SK-N-SH (cell line): Measurements from ENCODE around the gene HSPB7. TPM values are rescaled to one million over a fixed set of nuclear protein-coding genes. Genes with fewer than 3 reads are reported as not detected.

ENCODE experiments used
- CTCF ChIA-PET: fragments of 300-600, 350-600 bp; formaldehyde crosslinking; extraction: SDS; loops from one replicate; lab custom pipeline; 2021; lab: Yijun Ruan, JAX
- POLR2A ChIA-PET: fragments of 350-600 bp; sonication (Branson Sonifier 250); formaldehyde crosslinking; extraction: SDS; loops from one replicate; lab custom pipeline; 2020; ENCODE audit warnings: antibody characterized with exemption, inconsistent platforms; lab: Yijun Ruan, JAX
- DNase-seq: peaks from one replicate; pipeline ENCODE4 v3.0.0; 2012
- H2AFZ ChIP-seq: fragments of 200-600 bp; sonication (generic); 2 replicates; pipeline ENCODE4 v1.8.1; 2016; ENCODE audit warnings: antibody characterized with exemption, mild to moderate bottlenecking, low read depth
- H3F3A ChIP-seq: fragments of 200-600 bp; sonication (generic); replicated peaks from 2 replicates; pipeline ENCODE3; 2016; ENCODE audit warnings: antibody characterized with exemption, mild to moderate bottlenecking; ENCODE audit not compliant: insufficient read depth
- H3K27ac ChIP-seq, 2 experiments: fragments of 200-500 bp in 1 of 2; fragments of 200-600 bp in 1 of 2; sonication (Bioruptor generic) in 1 of 2; sonication (generic), shearing (Covaris generic) in 1 of 2; 2 replicates each; pipeline versions ENCODE4 v1.5.1 to v1.6.1; 2014 to 2016; ENCODE audit warnings: low read depth in 2 of 2, inconsistent platforms in 1 of 2, low read length in 1 of 2, mild to moderate bottlenecking in 1 of 2, mixed read lengths in 1 of 2
- H3K27me3 ChIP-seq: fragments of 200-600 bp; sonication (generic), shearing (Covaris generic); 2 replicates; pipeline ENCODE4 v1.6.1; 2016; ENCODE audit warnings: mixed run types; ENCODE audit not compliant: insufficient read depth
- H3K36me3 ChIP-seq, 2 experiments: fragments of 200-500 bp in 1 of 2; fragments of 200-600 bp in 1 of 2; sonication (Bioruptor generic) in 1 of 2; sonication (generic) in 1 of 2; replicated peaks in 1 of 2; 2 replicates each; pipeline versions ENCODE3 to v1.5.1; 2014 to 2016; ENCODE audit warnings: low read length in 1 of 2, mild to moderate bottlenecking in 1 of 2; ENCODE audit not compliant: insufficient read depth in 2 of 2, control insufficient read depth in 1 of 2
- H3K4me1 ChIP-seq, 2 experiments: fragments of 200-500 bp in 1 of 2; fragments of 200-600 bp in 1 of 2; sonication (Bioruptor generic) in 1 of 2; sonication (generic), shearing (Covaris generic) in 1 of 2; 2 replicates each; pipeline versions ENCODE4 v1.5.1 to v1.6.1; 2014 to 2016; ENCODE audit warnings: low read depth in 1 of 2, low read length in 1 of 2, mixed run types in 1 of 2; ENCODE audit not compliant: insufficient read depth in 2 of 2, control insufficient read depth in 1 of 2
- H3K4me2 ChIP-seq: fragments of 200-600 bp; sonication (generic), shearing (Covaris generic); 2 replicates; pipeline ENCODE4 v1.6.1; 2017; ENCODE audit warnings: mixed run types
- H3K4me3 ChIP-seq, 2 experiments: fragments of 200-500 bp in 1 of 2; fragments of 200-600 bp in 1 of 2; sonication (Bioruptor generic) in 1 of 2; sonication (generic), shearing (Covaris generic) in 1 of 2; 2 replicates each; pipeline versions ENCODE4 v1.5.1 to v1.8.1; 2014 to 2016; ENCODE audit warnings: low read depth in 2 of 2, inconsistent platforms in 1 of 2, low read length in 1 of 2, mild to moderate bottlenecking in 1 of 2, mixed read lengths in 1 of 2, moderate library complexity in 1 of 2
- H3K79me2 ChIP-seq: fragments of 200-600 bp; sonication (generic); 2 replicates; pipeline ENCODE4 v1.8.1; 2017; ENCODE audit warnings: mild to moderate bottlenecking; ENCODE audit not compliant: insufficient read depth
- H3K9ac ChIP-seq: fragments of 200-600 bp; sonication (generic); 2 replicates; pipeline ENCODE4 v1.6.1; 2017; ENCODE audit warnings: mixed run types
- H3K9me2 ChIP-seq: fragments of 200-600 bp; sonication (generic); 2 replicates; pipeline ENCODE4 v1.6.1; 2017; ENCODE audit warnings: mixed run types
- H3K9me3 ChIP-seq: fragments of 200-600 bp; sonication (generic); 2 replicates; pipeline ENCODE4 v1.6.1; 2017; ENCODE audit warnings: mixed run types, mild to moderate bottlenecking, moderate library complexity
- H4K20me1 ChIP-seq: fragments of 200-600 bp; sonication (generic); 2 replicates; pipeline ENCODE4 v1.6.1; 2017; ENCODE audit warnings: mild to moderate bottlenecking, mixed run types; ENCODE audit not compliant: insufficient read depth
- NRF1 ChIP-seq: IDR thresholded peaks from 2 replicates; pipeline ENCODE4 v1.6.1; 2012; ENCODE audit warnings: low read depth, mild to moderate bottlenecking, low read length
- POLR2AphosphoS5 ChIP-seq: IDR thresholded peaks from 2 replicates; pipeline ENCODE4 v1.6.1; 2012; ENCODE audit warnings: low read depth, low read length
- TAF1 ChIP-seq: IDR thresholded peaks from 2 replicates; pipeline ENCODE4 v1.6.1; 2012; ENCODE audit warnings: low read depth, mild to moderate bottlenecking, low read length, moderate library complexity, borderline replicate concordance
- TEAD4 ChIP-seq: IDR thresholded peaks from 2 replicates; pipeline ENCODE4 v1.4.0; 2012; ENCODE audit warnings: mild to moderate bottlenecking, borderline replicate concordance; ENCODE audit not compliant: insufficient read depth
- WGBS: methylation state at CpG from one replicate; pipeline ENCODE4 v1.1.6; 2017; ENCODE audit warnings: low lambda C conversion rate; 5-methylcytosine and 5-hydroxymethylcytosine counted together
- polyA plus RNA-seq, 3 experiments: library from polyadenylated mRNA; depleted of rRNA; stranded (reverse); fragments of >200 nt; gene quantifications; 2 replicates each; pipeline ENCODE4 v1.2.3, GENCODE V29; 2012
- TF ChIP-seq, protein P1 (sequence below): fragments of 200-600 bp; sonication (generic); IDR thresholded peaks from 2 replicates; pipeline ENCODE4 v1.6.1; 2017; ENCODE audit warnings: antibody characterized with exemption, mild to moderate bottlenecking, moderate library complexity
- TF ChIP-seq, protein P2 (sequence below): fragments of 150-350 bp; IDR thresholded peaks from 2 replicates; pipeline ENCODE4 v1.6.1; 2016; ENCODE audit warnings: mild to moderate bottlenecking, low read depth, low read length
- TF ChIP-seq, protein P3 (sequence below): IDR thresholded peaks from 2 replicates; pipeline ENCODE4 v1.4.0; 2012; ENCODE audit warnings: low read depth, borderline replicate concordance

Gene HSPB7
- polyA plus RNA-seq, 1 of the 3 experiments (the other 2 are of a cell fraction), result 0.05 TPM

DNA sequence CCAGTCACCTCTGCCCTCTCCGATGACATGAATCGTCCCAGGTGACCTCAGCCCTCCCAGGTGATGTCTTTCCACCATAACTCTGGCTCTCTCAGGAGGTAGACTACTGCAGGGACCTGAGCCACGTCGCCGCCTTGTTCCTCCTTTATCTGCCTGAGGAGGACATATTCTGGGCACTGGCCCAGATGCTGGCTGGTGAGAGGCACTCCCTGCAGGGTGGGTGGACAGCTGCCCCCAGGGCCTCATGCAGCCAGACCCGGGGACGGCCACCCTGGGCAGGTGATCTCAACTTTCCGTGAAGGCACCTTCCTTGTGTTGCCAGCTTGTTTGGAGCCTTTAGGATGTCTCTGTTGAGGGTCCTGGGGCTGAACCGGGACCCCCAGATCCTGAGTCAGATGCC, 28.1 kb downstream of the HSPB7 start (continued):
- TF ChIP-seq, protein P1, sequence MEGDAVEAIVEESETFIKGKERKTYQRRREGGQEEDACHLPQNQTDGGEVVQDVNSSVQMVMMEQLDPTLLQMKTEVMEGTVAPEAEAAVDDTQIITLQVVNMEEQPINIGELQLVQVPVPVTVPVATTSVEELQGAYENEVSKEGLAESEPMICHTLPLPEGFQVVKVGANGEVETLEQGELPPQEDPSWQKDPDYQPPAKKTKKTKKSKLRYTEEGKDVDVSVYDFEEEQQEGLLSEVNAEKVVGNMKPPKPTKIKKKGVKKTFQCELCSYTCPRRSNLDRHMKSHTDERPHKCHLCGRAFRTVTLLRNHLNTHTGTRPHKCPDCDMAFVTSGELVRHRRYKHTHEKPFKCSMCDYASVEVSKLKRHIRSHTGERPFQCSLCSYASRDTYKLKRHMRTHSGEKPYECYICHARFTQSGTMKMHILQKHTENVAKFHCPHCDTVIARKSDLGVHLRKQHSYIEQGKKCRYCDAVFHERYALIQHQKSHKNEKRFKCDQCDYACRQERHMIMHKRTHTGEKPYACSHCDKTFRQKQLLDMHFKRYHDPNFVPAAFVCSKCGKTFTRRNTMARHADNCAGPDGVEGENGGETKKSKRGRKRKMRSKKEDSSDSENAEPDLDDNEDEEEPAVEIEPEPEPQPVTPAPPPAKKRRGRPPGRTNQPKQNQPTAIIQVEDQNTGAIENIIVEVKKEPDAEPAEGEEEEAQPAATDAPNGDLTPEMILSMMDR, result no peak
- TF ChIP-seq TEAD4, result no peak
- TF ChIP-seq NRF1, result no peak
- TF ChIP-seq, protein P2, sequence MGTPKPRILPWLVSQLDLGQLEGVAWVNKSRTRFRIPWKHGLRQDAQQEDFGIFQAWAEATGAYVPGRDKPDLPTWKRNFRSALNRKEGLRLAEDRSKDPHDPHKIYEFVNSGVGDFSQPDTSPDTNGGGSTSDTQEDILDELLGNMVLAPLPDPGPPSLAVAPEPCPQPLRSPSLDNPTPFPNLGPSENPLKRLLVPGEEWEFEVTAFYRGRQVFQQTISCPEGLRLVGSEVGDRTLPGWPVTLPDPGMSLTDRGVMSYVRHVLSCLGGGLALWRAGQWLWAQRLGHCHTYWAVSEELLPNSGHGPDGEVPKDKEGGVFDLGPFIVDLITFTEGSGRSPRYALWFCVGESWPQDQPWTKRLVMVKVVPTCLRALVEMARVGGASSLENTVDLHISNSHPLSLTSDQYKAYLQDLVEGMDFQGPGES, result no peak
- no peak for TF ChIP-seq TAF1

DNA sequence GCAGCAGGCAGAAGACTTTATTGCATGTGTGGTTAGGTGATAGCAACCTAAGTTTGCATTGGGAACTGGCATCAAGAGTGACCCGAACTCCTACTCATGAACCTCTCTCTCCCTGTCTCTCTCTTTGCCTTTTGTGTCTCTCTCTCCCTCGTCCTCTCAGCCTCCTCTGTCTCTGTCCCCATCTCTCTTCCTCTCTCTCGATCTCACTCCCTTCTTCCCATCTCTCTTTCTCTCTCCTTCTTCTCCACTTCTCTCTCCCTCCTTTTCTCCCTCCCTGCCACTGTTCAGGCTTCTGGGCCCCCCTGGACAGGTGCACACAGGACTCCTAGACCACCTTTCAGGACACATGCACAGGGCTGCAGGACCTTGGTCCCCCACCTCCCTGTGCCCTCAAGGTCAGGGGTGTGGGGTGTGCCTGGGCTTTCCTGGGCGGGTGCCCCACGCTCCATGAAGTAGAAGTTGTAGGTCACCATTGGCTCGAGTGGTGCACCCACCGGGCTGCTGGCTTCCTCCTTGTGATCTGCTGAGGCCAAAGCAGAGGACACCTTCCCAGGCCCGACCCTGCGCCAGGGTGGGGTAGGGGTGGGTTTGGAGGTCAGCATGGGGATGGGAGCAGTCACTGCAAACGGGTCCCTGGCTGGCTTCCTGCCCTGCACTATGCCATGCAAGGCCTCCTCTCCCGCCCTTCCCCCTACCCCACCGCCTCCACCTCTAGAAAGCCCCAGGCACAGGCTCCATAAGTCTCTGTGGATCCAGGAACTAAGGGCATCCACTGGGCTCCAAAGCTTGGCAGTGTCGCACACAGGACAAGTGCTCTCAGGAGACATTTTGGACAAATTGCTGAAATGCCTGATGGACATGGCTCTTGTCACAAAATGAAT, 28.7 kb downstream of the HSPB7 start:
- Histone ChIP-seq H3K36me3 (no peaks in the 10 kb centered on the region), H3K27ac (no peak overlapping the region), H3K9me3 (no peaks in the 10 kb centered on the region), H3K9ac (no peak overlapping the region), H2AFZ (no peak overlapping the region), H3K4me2 (no peak overlapping the region), H3K4me1 (no peaks in the 10 kb centered on the region), H3K79me2 (no peaks in the 10 kb centered on the region), H3F3A (no peaks in the 10 kb centered on the region), H4K20me1 (no peaks in the 10 kb centered on the region), H3K9me2 (no peaks in the 10 kb centered on the region), H3K27me3 (no peaks in the 10 kb centered on the region), H3K4me3 (no peak overlapping the region)
- CTCF ChIA-PET, result interaction anchor here (1.2 to 1.5 kb wide), 2 partner anchors 174 to 197 kb away, joined by 3 to 5 read pairs; no protein-coding TSS in a partner anchor
- POLR2A ChIA-PET, result no interaction called here
- DNase-seq, result no peak
- TF ChIP-seq, protein P2, result no peak
- no peak for TF ChIP-seq POLR2AphosphoS5
- TF ChIP-seq, protein P3, sequence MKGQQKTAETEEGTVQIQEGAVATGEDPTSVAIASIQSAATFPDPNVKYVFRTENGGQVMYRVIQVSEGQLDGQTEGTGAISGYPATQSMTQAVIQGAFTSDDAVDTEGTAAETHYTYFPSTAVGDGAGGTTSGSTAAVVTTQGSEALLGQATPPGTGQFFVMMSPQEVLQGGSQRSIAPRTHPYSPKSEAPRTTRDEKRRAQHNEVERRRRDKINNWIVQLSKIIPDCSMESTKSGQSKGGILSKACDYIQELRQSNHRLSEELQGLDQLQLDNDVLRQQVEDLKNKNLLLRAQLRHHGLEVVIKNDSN, result no peak
- 76% methylated on average over 7 of the region's 13 CpGs for WGBS
